Ureter (tissue), 1 donor: ENCODE measurements around the gene RIC3. TPM values are rescaled to one million over a fixed set of nuclear protein-coding genes. Genes with fewer than 3 reads are reported as not detected.

Source experiments
- DNase-seq: peaks from one replicate; pipeline ENCODE4 v3.0.0-alpha.2; 2020; ENCODE audit warnings: low spot score
- total RNA-seq: library from RNA; stranded (reverse); gene quantifications from one replicate; pipeline ENCODE4 v1.2.4, GENCODE V29; 2023
- donor health status: DM: yes; HTN: yes; CAD: no.

Gene RIC3
- total RNA-seq, 1 donor from 2014 or later, result 60.8 TPM

- no peak for DNase-seq
Observed at GRCh38 chr11:8087756-8088155, 81.1 kb downstream of the RIC3 start.

DNA sequence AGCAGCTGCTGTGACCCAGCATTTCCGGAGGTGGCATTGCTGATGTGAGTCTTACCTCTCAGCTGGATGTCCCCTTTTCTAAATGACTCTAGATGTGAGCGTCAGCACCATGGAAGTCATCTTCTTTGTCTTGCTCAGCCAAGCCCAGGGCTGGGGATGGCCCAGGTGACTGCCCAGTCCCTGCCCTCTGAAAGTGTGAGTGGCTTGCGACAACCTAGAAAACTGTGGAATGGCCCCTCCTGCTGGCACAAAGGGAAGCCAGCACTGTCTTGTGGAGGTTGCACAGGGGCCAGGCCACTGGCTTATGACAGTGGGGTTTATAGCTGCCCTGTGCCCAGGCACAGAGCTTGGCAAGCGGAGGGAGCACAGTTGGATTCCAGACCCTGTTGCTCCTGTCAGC is 81.6 kb downstream of the RIC3 start:
- DNase-seq, result no peak

- DNase-seq, result no peak
Observed at GRCh38 chr11:8086571-8086970, 82.3 kb downstream of the RIC3 start.

GRCh38 chr11:8086001-8086479 is 82.8 kb downstream of the RIC3 start:
- no peak for DNase-seq

DNA sequence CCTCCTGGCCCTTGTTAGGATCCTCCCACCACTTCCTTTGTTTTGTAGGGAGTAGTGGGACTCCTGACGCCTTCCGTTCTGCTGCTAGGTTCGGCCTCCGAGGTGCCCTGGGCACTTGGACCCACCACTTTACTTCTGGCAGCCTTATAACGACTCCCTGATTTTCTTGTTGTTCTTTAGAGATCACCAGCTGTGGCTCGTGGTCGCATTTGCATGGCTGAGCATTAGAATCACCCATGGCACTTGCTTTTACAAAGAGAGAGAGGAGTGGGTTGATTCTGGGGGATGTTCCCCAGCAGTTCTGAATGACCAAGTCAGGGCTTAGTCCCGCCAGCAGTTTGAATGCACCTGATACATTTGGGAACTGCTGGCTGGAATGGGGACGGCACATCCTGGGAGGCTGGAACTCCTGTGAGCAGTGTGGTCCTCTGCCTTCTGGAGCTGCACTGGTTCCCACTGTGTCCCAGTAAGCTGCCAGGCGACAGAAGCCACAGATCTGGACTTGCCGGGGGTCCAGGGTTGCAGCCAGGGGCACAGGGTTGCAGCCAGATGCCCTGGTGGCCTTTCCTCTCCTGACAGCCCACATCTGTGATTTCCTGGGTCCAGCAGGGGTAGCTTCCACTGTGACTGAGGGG is 83.7 kb downstream of the RIC3 start:
- DNase-seq, result no peak

DNA sequence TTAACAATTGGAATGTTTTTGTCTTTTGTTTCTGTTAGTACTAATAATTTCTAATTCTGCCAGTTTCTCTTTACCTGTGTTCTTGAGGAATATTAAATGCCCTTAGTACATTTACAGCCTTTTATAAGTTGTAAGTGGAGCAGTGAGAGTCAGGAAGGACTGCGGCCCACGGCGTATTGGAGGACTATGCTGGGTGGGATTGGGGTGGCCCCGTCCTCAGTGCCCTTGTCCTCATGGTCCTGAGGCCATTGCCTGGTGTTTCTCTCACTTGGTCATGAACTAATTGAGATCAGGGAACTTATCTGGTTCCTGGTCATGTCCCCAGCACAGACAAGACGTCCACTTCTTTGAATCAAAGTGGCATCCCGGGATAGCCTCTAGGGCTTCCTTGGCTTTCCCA is 84.5 kb downstream of the RIC3 start:
- DNase-seq, result no peak

DNA sequence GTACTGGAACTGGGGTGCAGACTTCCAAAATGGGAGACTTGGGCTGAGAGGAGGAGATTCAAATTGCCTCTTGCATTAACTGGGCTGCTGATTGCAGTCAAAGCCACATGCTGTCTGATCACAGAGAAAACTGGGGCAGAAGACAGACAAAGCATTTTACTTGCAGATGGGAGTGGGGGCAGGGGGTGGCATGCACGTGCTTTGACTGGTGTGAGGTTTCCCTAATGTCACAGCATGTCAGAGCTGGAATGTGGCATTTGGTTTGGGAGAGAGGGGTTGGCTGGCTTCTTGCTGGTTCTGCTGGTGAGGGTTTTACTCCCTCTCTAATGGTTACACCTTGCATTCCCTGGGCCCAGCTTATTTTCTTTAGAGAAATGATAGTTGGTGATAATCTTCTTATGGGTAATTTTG is 84.9 kb downstream of the RIC3 start:
- no peak for DNase-seq

- DNase-seq, result no peak
Observed at GRCh38 chr11:8083088-8083395, 85.8 kb downstream of the RIC3 start.

GRCh38 chr11:8082391-8083087 is 86.3 kb downstream of the RIC3 start:
- DNase-seq, result no peak

- DNase-seq, result no peak
Observed at GRCh38 chr11:8081591-8082250, 87.1 kb downstream of the RIC3 start.

DNA sequence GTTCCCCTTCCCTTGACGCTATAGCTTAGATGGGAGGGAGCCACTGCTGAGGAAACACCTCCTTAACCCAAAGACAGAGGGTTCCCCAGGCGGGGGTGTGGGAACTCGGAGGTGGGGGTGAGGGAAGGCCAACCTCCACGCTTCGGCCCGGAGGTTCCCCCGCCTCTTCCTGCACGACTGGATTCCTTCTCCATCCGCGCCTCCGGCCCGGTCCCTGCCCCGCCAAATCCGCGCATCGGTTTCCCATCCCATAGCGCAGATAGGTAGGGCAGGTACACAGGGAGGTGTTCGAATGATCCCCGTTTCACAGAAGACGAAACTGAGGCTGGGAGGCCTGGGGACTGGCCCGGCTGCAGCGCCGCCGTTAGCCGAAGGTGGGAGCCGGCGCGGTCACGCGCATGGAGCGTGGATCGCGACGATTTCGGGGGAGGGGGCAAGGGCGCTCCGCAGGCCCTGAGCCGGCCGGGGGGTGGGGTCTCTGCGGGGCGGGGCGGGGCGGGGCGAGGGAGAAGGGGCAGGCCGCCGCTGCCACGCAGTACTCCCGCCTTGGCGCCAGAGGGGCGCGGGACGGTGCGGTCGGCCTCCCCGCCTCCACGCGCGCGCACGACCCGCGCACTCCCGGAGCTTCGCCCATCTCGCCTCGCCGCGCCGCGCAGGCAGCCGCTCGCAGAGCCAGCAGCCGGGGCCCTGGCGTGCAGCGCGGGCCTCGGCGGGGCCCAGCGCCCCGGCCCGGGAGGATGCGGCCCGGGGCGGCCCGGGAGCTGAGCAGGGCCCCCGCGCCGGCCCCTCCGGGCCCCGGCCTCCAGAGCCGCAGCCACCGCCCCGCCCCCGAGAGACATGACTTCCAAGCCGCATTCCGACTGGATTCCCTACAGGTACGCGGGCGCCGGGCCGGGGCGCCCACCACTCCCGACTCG is 87.9 kb downstream of the RIC3 start, which contains the start of gene TUB:
Gene TUB, plus strand, starts transcription at position 538 of the 917 bp plus-strand sequence. Its CDS starts 300 bp downstream, at position 838.
- DNase-seq, result no peak

- DNase-seq, result no peak
Observed at GRCh38 chr11:8080069-8080670, 88.7 kb downstream of the RIC3 start.

DNA sequence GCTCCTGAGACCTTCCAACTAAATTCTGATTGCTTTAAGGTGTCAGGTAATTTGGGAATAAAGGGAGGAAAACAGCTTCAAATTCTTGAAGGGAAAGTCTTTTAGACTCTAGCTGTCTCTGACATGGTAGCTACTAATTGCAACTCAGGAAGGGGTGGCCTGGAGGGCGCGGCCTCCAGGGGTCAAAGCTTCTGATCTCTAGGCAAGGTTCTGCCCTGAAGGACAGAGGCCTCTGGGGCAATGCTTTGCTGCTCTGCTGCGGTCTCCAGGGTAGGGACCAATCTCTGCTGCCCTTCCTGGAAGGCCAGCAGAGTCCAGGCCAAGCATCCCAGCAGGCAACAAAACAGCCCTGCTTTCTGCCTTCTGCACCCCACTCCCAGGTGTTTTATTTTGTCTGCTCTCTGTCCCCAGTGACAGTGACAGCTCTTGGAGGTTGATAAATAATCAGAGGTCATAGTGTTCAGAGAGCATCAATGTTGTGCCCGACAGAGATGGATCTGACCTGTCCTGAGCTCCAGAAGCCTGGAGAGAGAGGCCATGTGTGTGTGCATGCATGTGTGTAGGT is 89.6 kb downstream of the RIC3 start:
- DNase-seq, result no peak

DNA sequence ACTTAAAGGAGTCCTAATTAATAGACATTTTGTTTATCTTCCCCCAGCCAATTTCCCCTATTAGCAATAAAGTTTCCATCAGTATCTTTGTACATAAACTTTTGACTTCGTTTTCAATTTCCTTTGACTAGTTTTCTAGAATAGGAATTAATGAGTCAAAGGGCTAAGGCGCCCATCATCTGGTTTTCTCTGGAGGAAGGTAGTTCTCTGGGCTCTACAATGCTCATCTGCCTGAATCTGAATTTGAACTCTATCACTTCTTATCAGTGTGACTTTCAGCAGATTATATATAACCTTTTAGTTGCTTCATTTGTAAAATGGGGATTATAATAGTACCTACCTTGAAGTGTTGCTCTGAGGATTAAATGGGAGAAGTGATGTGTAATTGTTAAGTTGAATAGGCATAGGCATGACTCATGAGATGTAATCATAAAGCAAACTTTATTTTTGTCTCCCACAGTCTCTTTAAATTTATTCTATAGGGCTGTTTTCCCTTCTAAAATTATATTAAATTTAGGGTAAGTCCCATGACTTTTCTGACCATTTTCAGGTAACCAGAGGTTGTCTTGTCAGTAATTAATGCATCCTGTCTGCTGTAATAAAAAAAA is 93.6 kb downstream of the RIC3 start:
- DNase-seq, result no peak

DNA sequence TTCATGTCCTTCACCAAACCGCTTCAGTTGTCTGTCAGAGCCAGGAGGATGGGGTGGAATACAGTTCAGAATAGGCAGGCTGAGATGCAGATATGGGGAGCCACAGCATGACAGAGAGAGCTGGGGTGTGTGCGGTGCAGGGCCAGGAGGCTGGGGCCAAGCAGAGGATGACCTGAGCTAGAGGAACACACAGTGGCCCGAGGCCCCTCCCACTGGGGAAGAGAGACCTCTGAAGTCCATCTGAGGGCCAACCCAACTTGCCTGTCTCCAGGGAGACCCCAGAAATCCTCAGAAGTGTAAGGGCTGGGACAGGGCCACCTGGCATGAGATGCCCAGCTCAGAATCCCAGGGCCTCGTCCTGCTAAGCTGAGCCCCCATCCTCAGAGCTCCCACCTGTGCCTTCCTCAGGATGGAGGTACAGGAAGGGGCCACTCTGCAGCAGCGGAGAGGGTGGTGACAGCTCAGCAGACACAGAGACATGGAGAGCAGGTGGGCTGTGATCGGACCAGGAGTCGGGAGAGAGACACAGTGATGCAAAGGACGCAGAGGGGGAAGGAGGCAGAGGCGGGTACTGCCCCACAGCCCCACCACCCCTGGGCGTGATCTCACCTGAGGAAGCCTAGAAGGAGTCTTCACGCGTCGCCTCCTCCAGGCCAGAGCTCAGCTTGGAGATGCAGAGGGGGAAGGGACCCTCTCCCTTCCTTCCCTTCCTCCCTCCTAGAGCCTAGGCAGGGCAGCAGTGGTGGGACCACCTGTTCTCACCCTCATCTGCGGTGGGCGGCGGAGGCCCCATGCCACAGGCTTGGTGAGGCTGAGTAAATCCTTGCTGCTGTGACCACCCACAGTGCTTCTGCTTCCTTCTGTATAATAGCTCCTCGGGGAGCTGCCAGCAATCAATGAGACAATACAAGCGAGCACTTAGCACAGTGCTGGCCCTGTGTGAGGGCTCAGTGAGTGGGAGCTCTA is 96.9 kb downstream of the RIC3 start:
- DNase-seq, result no peak

DNA sequence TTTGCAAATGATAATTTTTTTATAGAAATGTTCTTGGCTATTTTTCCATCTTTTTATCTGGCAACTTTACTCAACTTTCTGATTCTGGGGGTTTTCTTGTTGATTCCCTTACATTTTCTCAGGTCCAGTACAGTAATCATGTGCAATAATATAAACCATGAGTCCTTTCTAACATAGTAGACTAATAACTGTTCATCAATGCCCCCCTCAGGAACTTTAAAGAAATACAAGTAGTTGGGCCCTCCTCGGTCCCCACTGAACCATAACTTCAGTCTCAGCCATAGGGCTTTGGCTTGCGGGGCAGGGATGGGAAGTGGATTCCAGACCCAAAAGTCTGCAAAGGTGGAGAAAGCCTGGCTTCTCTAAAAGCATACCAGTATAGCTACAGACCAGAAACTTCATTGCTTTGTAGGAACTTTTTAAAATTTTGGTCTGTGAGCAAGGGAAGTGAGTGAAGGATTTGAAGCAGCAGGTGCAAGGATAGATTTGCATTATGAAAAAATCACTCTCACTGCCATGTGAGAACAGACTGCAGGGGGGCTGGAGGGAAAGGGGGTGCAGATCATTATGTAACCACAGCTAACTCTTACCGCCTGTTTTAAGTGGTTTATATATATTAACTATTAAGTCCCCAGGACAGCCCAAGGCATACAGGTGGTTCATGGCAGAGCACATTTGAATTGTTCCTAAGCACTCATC is 98.3 kb downstream of the RIC3 start:
- DNase-seq, result no peak

DNA sequence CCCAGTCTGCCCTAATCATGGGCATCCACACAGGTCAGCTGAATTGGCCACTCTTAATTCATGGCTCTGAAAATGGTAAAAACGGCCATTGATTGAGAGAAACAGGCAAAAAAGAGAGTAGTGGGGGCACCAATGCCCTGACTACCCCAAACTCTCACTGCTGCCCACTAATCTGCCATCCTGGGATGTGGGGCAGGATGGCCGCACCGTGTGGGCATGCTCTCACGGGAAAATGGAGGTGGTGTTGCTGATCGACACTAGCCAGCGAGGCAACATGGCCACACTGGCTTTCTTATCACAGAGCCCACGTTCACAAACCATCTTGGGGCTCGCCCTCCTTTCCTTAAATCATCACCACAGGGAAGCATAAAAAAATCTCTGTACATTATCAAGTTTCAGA is 99.1 kb downstream of the RIC3 start:
- no peak for DNase-seq

GRCh38 chr11:8068605-8069221 is 100.1 kb downstream of the RIC3 start:
- peak; percentile 63 for DNase-seq
